ENCODE measurements around the gene STRADA.

The STRADA gene, protein sequence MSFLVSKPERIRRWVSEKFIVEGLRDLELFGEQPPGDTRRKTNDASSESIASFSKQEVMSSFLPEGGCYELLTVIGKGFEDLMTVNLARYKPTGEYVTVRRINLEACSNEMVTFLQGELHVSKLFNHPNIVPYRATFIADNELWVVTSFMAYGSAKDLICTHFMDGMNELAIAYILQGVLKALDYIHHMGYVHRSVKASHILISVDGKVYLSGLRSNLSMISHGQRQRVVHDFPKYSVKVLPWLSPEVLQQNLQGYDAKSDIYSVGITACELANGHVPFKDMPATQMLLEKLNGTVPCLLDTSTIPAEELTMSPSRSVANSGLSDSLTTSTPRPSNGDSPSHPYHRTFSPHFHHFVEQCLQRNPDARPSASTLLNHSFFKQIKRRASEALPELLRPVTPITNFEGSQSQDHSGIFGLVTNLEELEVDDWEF

DNA sequence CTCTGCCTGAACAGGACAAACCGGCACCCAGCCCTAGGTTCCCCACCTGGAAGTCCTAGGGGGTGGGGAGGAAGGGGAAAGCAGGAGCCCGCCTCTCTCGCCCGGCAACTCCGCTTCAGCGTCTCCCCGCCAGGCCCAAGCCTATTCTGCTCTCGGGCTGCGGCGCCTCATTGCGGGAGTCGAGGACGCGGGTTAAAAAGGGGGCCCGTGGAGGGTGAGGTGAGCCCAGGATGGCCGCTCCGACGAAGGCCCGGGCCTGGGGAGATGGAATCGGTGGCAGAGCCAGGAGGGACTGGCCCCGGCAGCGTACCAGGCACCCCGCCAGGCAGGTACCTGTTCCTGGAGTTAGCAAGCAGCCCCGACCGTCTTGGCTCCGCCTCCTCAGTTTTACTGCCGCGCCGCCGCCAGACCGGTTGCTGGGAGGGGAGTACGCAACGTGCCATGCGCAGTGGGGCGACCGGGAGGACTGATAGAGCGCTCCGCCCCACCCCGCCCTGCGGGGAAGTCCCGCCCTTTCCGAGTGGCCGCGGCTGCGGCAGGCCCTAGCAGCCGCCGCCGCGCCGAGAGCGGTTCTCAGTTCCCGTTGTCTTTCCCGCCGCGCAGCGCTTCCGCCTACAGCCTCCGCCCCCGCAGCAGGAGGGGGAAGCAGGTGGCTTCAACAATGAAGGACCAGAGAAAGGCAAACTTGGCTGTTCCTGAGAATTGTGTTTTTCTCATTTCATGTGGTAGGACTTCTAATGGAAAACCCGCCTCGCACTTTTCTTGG lies at the start of gene STRADA:
STRADA (minus strand) TSS at position 392 of the 766 bp plus-strand sequence. CDS start 13,430 bp downstream, outside the sequence.
- DNase-seq, result peak; percentile 98 to 99

DNA sequence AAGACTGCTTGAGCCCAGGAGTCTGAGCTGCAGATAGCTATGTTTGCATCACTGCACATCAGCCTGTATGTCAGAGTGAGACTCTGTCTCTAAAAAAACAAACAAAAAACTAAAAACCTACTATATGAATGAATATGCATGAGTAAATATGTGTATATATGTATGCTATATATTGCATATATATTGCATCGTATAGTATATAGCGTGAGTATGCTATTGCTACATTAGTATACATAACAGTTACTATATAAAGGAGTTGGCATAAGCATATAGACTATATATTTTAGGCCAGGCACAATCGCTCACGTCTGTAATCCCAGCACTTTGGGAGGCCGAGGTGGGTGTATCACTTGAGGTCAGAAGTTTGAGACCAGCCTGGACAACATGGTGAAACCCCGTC lies 48.5 kb upstream of the STRADA start:
- DNase-seq, result no peak

DNA sequence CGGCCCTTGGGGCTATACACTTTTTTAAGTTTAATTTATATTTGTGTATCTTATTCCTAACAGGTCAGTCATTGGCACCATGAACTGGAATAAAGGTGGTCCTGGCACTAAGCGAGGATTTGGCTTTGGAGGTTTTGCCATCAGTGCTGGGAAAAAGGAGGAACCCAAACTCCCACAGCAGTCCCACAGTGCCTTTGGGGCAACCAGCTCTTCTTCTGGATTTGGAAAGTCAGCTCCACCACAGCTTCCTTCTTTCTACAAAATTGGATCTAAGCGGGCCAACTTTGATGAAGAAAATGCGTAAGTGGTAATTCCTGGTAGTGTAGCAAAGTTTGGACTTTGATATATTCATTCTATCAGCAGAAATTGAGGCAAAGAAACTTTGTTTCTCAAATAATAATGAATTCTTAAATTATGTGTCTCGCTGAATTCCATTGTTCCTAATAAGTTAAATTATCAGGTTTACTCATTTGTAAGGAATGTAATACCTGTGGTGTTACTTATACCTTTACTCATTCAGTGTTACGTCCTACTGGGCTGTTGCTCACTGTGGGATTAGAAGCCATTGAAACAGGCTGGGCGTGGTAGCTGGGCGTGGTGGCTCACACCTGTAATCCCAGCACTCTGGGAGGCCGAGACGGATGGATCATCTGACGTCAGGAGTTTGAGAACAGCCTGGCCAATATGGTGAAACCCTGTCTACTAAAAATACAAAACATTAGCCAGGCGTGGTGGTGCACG lies 45.5 kb upstream of the STRADA start:
- DNase-seq, result no peak

DNA sequence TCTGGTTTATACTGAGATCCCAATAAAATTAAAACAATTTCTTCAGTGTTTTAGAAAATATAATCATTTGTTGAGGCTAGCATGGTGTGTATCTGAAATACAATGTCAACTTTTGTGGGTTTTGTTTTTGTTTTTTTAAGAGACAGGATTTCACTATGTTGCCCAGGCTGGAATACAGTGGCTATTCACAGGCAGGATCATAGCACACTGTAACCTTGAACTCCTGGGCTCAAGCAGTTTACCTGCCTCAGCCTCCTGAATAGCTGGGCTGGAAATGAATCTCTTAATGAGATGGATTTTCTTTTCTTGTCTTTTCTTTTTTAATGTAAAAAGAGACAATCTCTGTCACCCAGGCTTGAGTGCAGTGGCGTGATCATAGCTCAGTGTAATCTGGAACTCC lies 44.5 kb upstream of the STRADA start:
- no peak for DNase-seq

DNA sequence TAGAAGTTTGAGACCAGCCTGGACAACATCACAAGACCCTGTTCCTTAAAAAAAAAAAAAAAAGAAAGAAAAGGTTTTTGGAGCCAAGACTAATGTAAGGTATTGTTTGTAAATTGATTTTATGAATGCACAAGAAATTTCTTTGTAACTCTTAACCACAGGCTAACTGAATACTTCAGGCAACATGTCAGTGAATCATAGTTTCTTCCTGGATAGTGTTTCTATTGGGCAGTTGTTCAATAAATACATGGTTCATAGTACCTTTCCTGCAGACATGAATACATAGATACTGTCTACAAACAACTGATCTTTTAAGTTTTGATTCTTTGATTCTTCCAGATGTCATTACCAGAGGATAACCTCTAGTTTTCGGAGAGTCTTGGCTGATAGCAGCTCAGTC lies 44.0 kb upstream of the STRADA start:
- no peak for DNase-seq

DNA sequence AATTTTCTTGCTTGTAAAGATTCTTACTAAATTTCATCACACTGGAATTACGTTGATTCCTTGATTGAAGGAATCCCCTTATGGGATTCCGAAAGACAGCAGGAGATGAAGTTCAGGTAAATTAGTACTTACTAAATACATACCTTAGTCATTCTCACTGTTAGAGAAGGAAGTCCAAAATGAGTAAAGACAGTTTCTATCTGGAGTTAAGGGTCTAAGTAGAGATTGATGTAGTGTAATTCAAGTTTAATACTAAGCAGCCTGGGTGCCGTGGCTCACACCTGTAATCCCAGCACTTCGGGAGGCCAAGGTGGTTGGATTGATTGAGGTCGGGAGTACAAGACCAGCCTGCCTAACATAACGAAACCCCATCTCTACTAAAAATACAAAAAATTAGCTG lies 41.9 kb upstream of the STRADA start:
- DNase-seq, result no peak

DNA sequence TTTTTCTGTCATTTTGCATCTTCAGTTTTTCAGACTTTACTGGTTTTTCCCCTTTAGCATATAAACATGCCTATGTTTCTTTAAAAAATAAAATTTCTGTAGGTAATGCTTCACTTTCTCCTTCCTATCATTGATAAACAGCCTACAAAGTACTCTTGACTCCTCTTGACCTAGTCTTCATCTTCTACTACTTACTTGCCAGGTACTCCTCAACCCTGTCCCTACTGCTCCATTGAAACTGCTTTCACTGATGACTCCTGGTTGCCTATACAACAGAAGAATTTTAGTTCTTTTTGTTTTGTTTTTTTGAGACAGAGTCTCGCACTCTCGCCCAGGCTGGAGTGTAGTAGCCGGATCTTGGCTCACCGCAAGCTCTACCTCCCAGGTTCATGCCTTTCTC lies 39.3 kb upstream of the STRADA start:
- no peak for DNase-seq

DNA sequence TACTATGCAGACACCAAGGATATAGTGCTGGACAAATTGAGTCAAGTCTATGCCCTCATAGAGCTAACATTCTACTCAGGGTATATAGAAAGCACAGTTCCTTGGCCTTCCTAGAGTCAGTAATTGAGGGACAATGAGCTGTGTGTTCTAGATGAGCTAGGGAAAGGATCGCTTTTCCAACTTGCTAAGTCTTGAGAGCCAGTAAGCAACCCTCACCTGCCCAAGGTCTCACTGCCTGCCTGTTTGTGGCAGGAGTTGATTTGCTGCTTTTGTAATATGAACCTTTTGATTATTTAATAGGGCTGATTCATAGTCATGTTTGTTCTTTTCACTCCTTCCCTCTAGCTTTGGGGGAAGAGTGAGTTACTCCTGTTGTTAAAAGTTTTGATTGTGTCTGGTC lies 38.9 kb upstream of the STRADA start:
- no peak for DNase-seq

DNA sequence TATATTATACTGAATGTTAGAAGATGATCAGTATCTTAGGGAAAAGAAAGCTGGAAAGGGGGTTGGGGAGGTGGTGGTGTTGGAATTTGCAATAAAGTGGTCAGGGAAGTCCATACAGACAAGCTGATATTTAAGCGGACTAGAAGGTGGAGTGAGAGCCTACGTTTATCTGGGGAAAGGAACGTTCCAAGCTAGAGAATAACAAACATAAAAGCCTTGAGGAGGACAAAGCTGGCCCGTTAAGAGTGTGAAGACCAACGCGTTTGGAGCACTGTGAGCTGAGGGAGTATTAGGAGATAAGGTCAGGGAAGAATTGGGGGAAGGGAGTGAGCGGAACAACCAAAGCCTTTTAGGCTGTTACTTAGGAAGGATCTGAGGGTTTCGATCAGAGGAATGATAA lies 33.8 kb upstream of the STRADA start:
- no peak for DNase-seq

DNA sequence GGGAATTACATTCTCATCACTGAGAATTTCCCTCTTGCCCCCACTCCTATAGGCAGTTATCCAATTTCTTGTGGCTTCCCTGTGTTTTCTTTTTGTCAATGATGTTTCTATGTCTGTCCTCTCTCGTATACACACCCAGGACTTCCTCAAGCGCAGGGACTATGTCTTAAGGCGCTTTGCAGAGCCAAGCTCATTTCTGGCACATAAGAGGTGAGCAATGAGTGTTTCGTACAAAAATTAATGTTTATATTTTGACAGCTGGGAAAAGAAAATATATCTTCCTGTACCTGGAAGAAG lies 33.3 kb upstream of the STRADA start:
- peak in 1 of 2 experiments; percentile 19 for DNase-seq

DNA sequence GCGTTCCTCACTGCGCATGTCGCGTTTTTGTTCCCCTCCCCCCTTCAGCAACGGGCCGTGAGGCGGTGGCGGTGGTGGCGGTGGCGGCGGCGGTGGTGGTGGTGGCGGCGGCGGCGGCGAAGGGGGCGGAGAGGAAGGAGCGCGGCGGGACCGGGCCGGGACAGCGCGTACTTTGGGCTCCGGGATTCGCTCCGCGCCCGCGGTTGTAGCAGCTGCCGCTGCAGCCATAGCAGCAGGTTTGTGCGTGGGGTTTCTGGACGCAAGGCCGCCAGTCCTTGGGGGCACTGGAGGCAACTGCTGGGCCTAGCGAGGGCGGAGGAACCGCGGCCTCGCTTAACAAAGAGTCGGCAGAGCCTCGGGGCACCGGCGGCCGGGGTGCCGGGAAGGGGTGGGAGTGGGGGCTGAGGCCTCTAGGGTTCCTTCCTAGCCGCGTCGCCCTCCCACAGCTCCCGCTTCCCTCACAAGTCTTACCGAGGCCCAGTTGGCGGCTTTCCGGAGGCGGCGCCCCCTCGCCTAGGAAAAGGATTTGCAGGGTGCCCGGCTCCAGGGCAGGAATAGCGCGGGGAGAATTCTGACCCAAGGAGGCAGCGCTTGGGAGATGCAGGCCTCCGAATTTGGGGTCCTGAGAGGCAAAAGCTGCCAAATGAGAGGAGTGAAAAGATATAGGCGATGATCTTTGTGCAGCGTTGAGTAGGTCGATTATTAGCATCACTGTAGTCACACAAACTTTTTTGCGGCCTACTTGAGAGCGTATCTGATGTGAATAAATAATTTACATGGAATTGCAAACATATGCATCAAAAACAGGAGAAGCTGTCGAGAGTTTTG lies 32.8 kb upstream of the STRADA start, which contains the start of gene DDX42:
DDX42 (plus strand) TSS at position 30 of the 828 bp plus-strand sequence. CDS start 12,880 bp downstream, outside the sequence.
- DNase-seq, result peak; percentile 59 to 67

DNA sequence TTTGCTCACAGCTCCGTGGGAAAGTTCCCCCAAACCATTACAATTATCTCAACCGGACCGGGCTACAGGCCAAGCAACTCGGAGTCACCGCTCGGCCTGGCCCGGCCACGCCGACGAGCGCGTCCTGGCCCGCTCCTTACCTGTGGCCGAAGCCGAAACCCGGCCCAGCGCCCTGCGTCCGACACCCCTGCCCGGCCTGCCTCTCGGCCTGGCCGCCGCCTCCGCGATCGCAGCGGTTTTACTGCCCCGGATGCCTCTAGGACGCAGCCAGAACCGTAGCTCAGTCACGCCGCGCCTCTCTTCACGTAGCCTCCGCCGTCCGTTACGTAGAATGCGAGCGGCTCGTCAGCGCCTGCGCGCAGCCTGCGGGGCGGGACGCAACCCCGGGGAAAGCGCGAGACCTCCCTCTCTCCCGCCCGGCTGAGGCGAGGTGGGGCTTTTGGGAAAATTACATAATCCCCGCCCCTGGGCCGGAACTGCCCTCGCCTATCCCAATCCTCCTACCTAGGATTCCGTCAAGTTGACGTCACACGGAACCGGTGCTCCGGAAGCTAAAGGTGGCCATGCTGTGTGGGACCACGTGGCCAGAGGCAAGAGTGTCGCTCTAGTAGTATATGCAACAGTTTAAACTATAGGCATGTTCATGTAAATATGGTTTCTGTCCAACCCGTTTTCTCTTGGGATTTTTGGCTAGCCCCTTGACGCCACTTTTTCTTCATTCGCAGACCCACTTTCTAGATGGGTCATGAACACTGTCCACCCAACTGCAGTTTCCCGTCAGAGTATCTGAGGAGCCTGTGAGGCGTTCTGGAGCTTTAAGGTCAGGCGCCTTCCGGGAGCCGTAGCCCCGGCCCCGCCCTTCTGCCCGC lies 31.9 kb upstream of the STRADA start, which contains the start of gene CCDC47:
CCDC47 (minus strand) TSS at position 326 of the 869 bp plus-strand sequence. CDS start 7,422 bp downstream, outside the sequence.
- DNase-seq, result peak; percentile 99 to 100

DNA sequence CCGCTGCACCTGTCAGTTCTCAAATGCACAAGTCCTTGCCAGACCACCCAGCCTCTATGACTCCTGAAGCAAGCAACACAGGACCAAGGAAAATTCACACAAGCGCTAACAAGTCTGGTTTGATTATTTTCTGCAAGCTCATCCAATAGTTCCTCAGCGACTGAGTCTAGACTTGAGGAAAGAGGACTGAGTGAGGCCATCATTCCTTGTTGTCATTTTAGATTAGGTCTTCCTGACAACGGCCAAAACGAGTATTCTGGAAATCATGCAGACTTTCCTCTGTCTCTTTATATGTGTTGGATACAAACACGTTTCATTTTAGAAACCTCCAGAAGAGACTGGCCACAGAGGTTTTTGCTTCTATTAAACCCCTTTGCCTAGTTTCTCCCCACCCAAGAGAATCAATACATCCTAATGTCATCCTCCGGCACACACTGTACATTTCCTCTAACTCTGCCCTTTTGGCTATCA lies 31.2 kb upstream of the STRADA start:
- peak in 1 of 2 experiments; percentile 11 for DNase-seq

DNA sequence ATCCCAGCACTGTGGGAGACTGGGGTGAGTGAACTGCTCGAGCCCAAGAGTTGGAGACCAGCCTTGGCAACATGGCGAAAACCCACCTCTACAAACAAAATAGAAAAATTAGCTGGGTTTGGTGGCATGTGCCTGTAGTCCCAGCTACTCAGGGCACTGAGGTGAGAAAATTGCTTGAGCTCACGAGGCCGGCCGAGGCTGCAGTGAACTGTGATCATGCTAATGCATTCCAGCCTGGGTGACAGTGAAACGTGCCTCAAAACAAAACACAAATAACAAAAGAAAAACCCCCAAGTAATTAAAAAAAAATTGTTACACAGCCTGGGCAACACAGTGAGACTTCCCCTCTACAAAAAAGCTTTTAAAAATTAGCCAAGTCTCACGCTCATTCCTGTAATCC lies 26.8 kb upstream of the STRADA start:
- DNase-seq, result no peak

DNA sequence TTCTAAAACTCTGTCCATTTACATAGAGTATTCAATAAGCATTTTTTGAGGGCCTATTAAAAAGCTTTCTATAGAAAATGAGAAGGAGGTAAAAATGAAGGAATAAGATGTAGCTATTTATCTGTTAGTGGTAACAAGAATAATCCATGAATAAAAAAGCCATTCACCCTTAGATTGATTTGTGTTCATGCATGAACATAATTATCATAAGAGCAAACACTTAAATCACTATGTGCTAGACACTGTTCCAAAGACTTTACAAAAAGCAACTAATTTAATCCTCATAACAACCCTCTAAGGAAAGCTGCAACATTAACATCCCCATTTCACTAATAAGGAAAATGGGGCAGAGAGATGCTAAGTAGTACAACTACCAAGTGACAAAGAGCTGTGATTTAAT lies 25.2 kb upstream of the STRADA start:
- no peak for DNase-seq

DNA sequence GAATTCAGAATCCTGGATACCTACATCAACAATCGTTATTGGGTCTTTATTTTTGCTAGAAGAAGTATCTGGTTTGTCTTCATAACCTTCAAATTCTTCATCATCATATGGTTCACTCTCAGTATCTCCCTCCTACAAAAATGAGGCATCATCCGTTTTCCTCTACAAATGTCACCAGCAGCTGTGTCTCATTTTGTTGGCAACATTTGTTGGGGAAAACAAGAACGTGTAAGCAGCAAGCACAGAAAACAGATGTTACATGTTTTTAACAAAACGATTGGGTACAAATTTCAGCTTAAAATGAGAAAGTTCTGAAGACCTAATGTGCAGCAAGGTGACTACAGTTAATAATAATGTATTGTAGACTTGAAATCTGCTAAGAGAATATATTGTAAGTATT lies 23.1 kb upstream of the STRADA start:
- DNase-seq, result no peak

DNA sequence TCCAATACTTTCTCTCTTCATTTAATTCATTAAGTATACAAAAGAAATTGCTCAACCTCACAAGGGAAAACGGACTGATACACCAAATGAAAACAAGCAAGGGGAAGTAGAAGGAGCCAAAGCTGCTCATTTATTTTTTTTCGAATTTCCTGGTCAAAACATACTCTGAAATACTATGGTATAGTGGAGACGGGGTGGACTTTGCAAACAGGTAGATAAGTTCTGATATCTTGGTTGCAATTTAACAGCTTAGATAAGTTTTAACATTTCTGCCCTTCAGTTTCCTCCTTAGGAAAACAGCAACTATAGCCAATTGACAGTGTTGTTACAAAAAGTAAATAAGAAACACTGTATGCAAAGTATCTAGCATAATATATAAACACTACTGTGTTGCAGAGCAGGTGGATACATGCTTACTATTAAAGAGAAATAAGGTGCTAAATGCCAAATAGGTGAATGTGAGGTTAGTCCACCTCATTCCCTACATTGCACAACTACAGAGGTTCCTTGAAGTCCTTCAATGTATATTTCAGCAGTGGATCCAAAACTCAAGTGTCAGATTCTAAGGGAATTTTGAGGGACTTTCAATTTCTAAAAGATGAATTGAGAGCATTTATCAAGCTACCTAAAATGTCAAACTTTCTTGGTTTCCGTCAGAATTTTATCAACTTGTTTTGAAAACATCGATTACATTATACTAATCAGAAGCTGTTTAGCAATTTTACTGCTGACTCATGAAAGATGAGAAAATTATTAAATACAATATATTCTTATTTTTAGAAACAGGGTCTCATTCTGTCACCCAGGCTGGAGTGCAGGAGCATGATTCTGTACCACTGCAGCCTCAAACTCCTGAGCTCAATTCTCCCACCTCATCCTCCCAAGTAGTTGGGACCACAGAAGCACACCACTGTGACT lies 20.8 kb upstream of the STRADA start:
- no peak for DNase-seq

DNA sequence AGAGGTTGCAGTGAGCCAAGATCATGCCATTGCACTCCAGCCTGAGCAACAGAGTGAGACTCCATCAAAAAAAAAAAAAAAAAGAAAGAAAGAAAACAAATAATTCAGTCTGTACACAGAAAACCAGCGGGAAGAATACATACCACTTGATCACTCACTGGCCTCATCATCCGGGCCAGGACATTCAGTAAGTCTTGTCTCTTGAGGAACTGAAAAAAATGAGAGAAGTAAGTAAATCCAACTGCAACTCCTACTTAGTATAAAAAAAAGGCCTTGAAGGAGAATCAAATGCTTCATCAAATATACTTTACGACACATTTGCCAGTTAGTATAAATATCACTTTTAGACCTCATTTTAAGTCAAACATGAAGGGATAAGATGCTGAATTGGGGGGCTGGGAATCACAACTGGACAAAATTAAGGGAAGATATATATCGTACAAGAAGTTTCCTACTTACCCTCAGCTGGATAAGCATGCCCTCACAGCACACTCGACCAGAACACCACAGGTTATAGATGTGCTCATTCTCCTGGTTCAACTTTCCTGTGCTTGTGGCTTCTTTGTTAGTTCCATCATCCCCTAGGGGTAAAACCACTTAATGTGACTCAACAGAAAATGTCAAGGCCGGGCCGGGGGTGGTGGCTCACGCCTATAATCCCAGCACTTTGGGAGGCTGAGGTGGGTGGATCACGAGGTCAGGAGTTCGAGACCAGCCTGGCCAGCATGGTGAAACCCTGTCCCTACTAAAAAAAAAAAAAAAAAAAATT lies 19.4 kb upstream of the STRADA start:
- DNase-seq, result no peak

DNA sequence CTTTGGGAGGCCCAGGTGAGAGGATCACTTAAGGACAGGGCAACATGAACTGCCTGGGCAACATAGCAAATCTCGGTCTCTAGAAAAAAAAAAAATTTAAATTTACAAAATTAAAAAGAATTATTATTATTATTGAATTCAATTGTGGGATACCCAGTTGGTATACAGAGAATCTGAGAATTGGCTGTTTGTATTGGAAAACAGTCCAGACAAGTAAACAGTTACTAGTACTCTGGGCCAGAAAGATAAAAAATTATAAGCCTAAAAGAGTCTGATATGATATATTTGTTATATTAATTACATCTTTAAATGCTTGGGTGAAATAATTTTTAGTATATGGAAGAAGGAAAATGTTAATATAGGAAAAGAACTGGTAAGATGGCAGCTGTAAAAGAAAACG lies 16.8 kb upstream of the STRADA start:
- no peak for DNase-seq

Measured in NCI-H524 (cell line).